PFSK-1 (cell line): Measurements from ENCODE around the gene EFHD1.

ENCODE experiments used
- POLR2AphosphoS5 ChIP-seq: IDR thresholded peaks from 2 replicates; pipeline ENCODE4 v1.6.1; 2012; ENCODE audit warnings: low read depth, mild to moderate bottlenecking, control low read depth, low read length, moderate library complexity
- REST ChIP-seq, 2 experiments: IDR thresholded peaks; 2 replicates each; pipeline versions ENCODE4 v1.6.1 to v1.8.0; 2011 to 2012; ENCODE audit warnings: low read depth in 2 of 2, low read length in 2 of 2, control low read depth in 1 of 2, inconsistent platforms in 1 of 2, mild to moderate bottlenecking in 1 of 2, moderate library complexity in 1 of 2; ENCODE audit not compliant: insufficient read depth in 1 of 2
- SIN3A ChIP-seq: IDR thresholded peaks from 2 replicates; pipeline ENCODE4 v1.6.1; 2012; ENCODE audit warnings: mild to moderate bottlenecking, low read length, moderate library complexity, borderline replicate concordance; ENCODE audit not compliant: insufficient read depth
- TAF1 ChIP-seq: IDR thresholded peaks from 2 replicates; pipeline ENCODE4 v1.6.1; 2012; ENCODE audit warnings: low read length, control low read depth, borderline replicate concordance; ENCODE audit not compliant: insufficient read depth

- TF ChIP-seq POLR2AphosphoS5 = no peak
- no peak for TF ChIP-seq TAF1
- no peak for TF ChIP-seq REST (IDR thresholded peaks at IDR 0.05; ENCODE audit: insufficient read depth in 1 of 2, low read depth in 2 of 2, low read length in 2 of 2)
- no peak for TF ChIP-seq SIN3A
These were observed 26.4 kb upstream of the EFHD1 start for GRCh38 chr2:232607011-232607410.
